Lower lobe of right lung (tissue), 2 donors: ENCODE data around the gene ZNF442. TPM values are rescaled to one million over a fixed set of nuclear protein-coding genes. Genes with fewer than 3 reads are reported as not detected.
"Not testable (repeated sequence)": the region's sequence is repeated elsewhere in the genome, so short reads cannot be mapped to it uniquely, and the experiment has no call there.

ENCODE experiments used
- ATAC-seq, 2 donors: fragments of 200-7000 bp; cut with Tn5 transposase; one replicate each; pipeline ENCODE4 v1.9.1; 2020 to 2022; ENCODE audit warnings: mild to moderate bottlenecking in 2 of 2, moderate library complexity in 2 of 2
- DNase-seq: peaks from one replicate; pipeline ENCODE4 v3.0.0-alpha.2; 2020
- H3K27ac ChIP-seq: fragments of 200-600 bp; one replicate; pipeline ENCODE4 v1.8.0; 2022
- H3K27me3 ChIP-seq: fragments of 200-600 bp; one replicate; pipeline ENCODE4 v1.8.0; 2022; ENCODE audit warnings: low read depth
- H3K36me3 ChIP-seq: fragments of 200-600 bp; one replicate; pipeline ENCODE4 v1.8.0; 2022; ENCODE audit warnings: mild to moderate bottlenecking
- H3K4me1 ChIP-seq: fragments of 200-600 bp; one replicate; pipeline ENCODE4 v1.8.0; 2022
- H3K4me3 ChIP-seq: fragments of 200-600 bp; one replicate; pipeline ENCODE4 v1.8.0; 2022; ENCODE audit warnings: mild to moderate bottlenecking
- H3K9me3 ChIP-seq: fragments of 200-600 bp; one replicate; pipeline ENCODE4 v1.8.0; 2022
- CTCF ChIP-seq: fragments of 200-600 bp; IDR thresholded peaks from one replicate; pipeline ENCODE4 v1.8.0; 2022; ENCODE audit warnings: antibody characterized with exemption, mild to moderate bottlenecking
- intact Hi-C: fragments of 100-400 bp; cut with DNase I; formaldehyde crosslinking; loops from one replicate; pipeline ENCODE4 v1.11.0; 2022
- total RNA-seq: library from RNA; stranded (reverse); fragmentation: NEBNext Ultra II Directional; extraction: Animal tissue kit (Norgen Biotek cat#: 25700); gene quantifications from one replicate; pipeline ENCODE4 v1.2.1, GENCODE V29; 2021
- donor health status: DM: no; HTN: yes; CAD: no; lungs with severe emphysema.

ZNF442 gene
- total RNA-seq, 1 donor from 2014 or later: 2.5 TPM

GRCh38 chr19:12380444-12380737 is 14.9 kb upstream of the ZNF442 start:
- H3K36me3 ChIP-seq: peaks cover 19% of the 10 kb centered on the region
- no peaks in the 10 kb centered on the region for H3K4me1 ChIP-seq
- H3K27me3 ChIP-seq: no peaks in the 10 kb centered on the region
- peaks cover 38% of the 10 kb centered on the region for H3K9me3 ChIP-seq
- ATAC-seq (no peak), DNase-seq (no peak)
- no peak for TF ChIP-seq CTCF
- no peak overlapping the region for H3K4me3 ChIP-seq
- H3K27ac ChIP-seq: no peak overlapping the region
- intact Hi-C loops: no loop called here

- intact Hi-C loops: no loop called here
- Histone ChIP-seq H3K4me1 (no peaks in the 10 kb centered on the region), H3K9me3 (peaks cover 38% of the 10 kb centered on the region), H3K27ac (no peak overlapping the region), H3K36me3 (peaks cover 19% of the 10 kb centered on the region), H3K27me3 (no peaks in the 10 kb centered on the region), H3K4me3 (no peak overlapping the region)
- DNase-seq (no peak), ATAC-seq (no peak)
- no peak for TF ChIP-seq CTCF
Measured at GRCh38 chr19:12379732-12380443, 14.4 kb upstream of the ZNF442 start.

- intact Hi-C loops: no loop called here
- Histone ChIP-seq H3K27ac (no peak overlapping the region), H3K9me3 (peaks cover 17% of the 10 kb centered on the region), H3K36me3 (no peaks in the 10 kb centered on the region), H3K4me1 (no peaks in the 10 kb centered on the region), H3K27me3 (no peaks in the 10 kb centered on the region), H3K4me3 (no peak overlapping the region)
- DNase-seq: no peak
- no peak for TF ChIP-seq CTCF
- ATAC-seq: no peak
Measured at GRCh38 chr19:12374026-12374425, 8.5 kb upstream of the ZNF442 start.

GRCh38 chr19:12364391-12365235 is 870 bp downstream of the ZNF442 start:
- intact Hi-C loops: no loop called here
- Histone ChIP-seq H3K9me3 (no peaks in the 10 kb centered on the region), H3K36me3 (no peaks in the 10 kb centered on the region), H3K27ac (peak overlapping the region; percentile 89), H3K4me3 (peak overlapping the region; percentile 93), H3K4me1 (peaks cover 18% of the 10 kb centered on the region), H3K27me3 (no peaks in the 10 kb centered on the region)
- no peak for TF ChIP-seq CTCF
- ATAC-seq (peak; percentile 9 to 25), DNase-seq (peak; percentile 59)

- H3K27ac ChIP-seq, H3K4me3 ChIP-seq, ATAC-seq, H3K27me3 ChIP-seq, intact Hi-C loops, H3K36me3 ChIP-seq, H3K9me3 ChIP-seq, DNase-seq: not testable (repeated sequence)
- peaks cover 18% of the 10 kb centered on the region for H3K4me1 ChIP-seq
Measured at GRCh38 chr19:12362236-12362635, 3.2 kb downstream of the ZNF442 start.

GRCh38 chr19:12353375-12353774 is 12.1 kb downstream of the ZNF442 start:
- intact Hi-C loops: no loop called here
- ATAC-seq (no peak), DNase-seq (no peak)
- no peak overlapping the region for H3K27ac ChIP-seq
- H3K4me1 ChIP-seq: no peaks in the 10 kb centered on the region
- peaks cover 21% of the 10 kb centered on the region for H3K36me3 ChIP-seq
- H3K27me3 ChIP-seq: no peaks in the 10 kb centered on the region
- no peak overlapping the region for H3K4me3 ChIP-seq
- TF ChIP-seq CTCF: no peak
- H3K9me3 ChIP-seq: peaks cover 59% of the 10 kb centered on the region
